ENCODE results near the gene ITGA5. TPM values are rescaled to one million over a fixed set of nuclear protein-coding genes. Genes with fewer than 3 reads are reported as not detected.

ITGA5 gene
- total RNA-seq: 100 to 1,000 TPM in 1 of 4 donors, 10 to 100 TPM in 3; 37.7 to 217 (median 73.0) TPM

GRCh38 chr12:54419088-54419887 is at the start of gene ITGA5:
TSS of gene ITGA5 (minus strand) at chr12:54419266. CDS start at chr12:54419198, 68 bp downstream.
- intact Hi-C loops (cut with DNase I; ENCODE audit: low total_unique reads) (no loop called here), in situ Hi-C loops (cut with MboI; ENCODE audit: low pct_ligation_motif_present in 1 of 4, low pct_unique_long_range_greater_than_20kb in 1 of 4, low sequenced_read_pairs in 3 of 4) (no loop called here)
- H3K9me3 ChIP-seq: no peaks in the 10 kb centered on the region
- 7% methylated on average over 39 of the region's 46 CpGs; no CpG with 5 or more reads in 1 of the 2 donors for WGBS, 2 donors (ENCODE audit: low coverage in 1 of 2)
- TF ChIP-seq POLR2AphosphoS5 (IDR thresholded peaks at IDR 0.05): peak; percentile 86 to 93 (median 91)
- no peak for TF ChIP-seq EP300 (IDR thresholded peaks at IDR 0.05; ENCODE audit: low read depth)
- TF ChIP-seq POLR2A (IDR thresholded peaks at IDR 0.05): peak; percentile 74
- H3K4me1 ChIP-seq: peaks cover 3 to 77% (median 17%) of the 10 kb centered on the region in 4 donors
- peak within 1 kb of the TSS; percentile 85 to 97 (median 94) for H3K27ac ChIP-seq
- H3K36me3 ChIP-seq: no peaks in the 10 kb centered on the region
- H3K4me3 ChIP-seq: peak within 1 kb of the TSS; percentile 48 to 98 (median 68)
- DNase-seq: peak; percentile 73
- H3K27me3 ChIP-seq: peaks cover 49% of the 10 kb centered on the region

GRCh38 chr12:54465857-54466523 is 46.9 kb upstream of the ITGA5 start:
- Histone ChIP-seq H3K27me3 (peaks cover 25% of the 10 kb centered on the region), H3K4me3 (no peak overlapping the region)
- DNase-seq: no peak

GRCh38 chr12:54463484-54463883 is 44.4 kb upstream of the ITGA5 start:
- DNase-seq: no peak
- no peaks in the 10 kb centered on the region for H3K9me3 ChIP-seq
- peaks cover 30% of the 10 kb centered on the region for H3K27me3 ChIP-seq
- 52 to 55% methylated on average over 3 of the region's 3 CpGs for WGBS, 2 donors (ENCODE audit: low coverage in 1 of 2)
- no peaks in the 10 kb centered on the region for H3K36me3 ChIP-seq
- no peaks in the 10 kb centered on the region for H3K4me1 ChIP-seq
- H3K27ac ChIP-seq: no peak overlapping the region
- TF ChIP-seq EP300 (IDR thresholded peaks at IDR 0.05; ENCODE audit: low read depth) (no peak), CTCF (IDR thresholded peaks at IDR 0.05) (no peak), POLR2A (IDR thresholded peaks at IDR 0.05) (no peak), POLR2AphosphoS5 (IDR thresholded peaks at IDR 0.05) (no peak)
- no peak overlapping the region for H3K4me3 ChIP-seq
- intact Hi-C loops (cut with DNase I; ENCODE audit: low total_unique reads): no loop called here
- in situ Hi-C loops (cut with MboI; ENCODE audit: low pct_ligation_motif_present in 1 of 4, low pct_unique_long_range_greater_than_20kb in 1 of 4, low sequenced_read_pairs in 3 of 4): no loop called here

More at GRCh38 chr12:54465857-54466523, 46.9 kb upstream of the ITGA5 start:
- Histone ChIP-seq H3K27ac (no peak overlapping the region), H3K9me3 (no peaks in the 10 kb centered on the region), H3K4me1 (no peaks in the 10 kb centered on the region), H3K36me3 (no peaks in the 10 kb centered on the region)
- intact Hi-C loops (cut with DNase I; ENCODE audit: low total_unique reads): no loop called here
- TF ChIP-seq CTCF (IDR thresholded peaks at IDR 0.05): no peak
- no peak for TF ChIP-seq EP300 (IDR thresholded peaks at IDR 0.05; ENCODE audit: low read depth)
- no peak for TF ChIP-seq POLR2A (IDR thresholded peaks at IDR 0.05)
- no peak for TF ChIP-seq POLR2AphosphoS5 (IDR thresholded peaks at IDR 0.05)
- 14 to 31% methylated on average over 1 of the region's 1 CpG for WGBS, 2 donors (ENCODE audit: low coverage in 1 of 2)
- in situ Hi-C loops (cut with MboI; ENCODE audit: low pct_ligation_motif_present in 1 of 4, low pct_unique_long_range_greater_than_20kb in 1 of 4, low sequenced_read_pairs in 3 of 4): no loop called here

GRCh38 chr12:54463034-54463433 is 44.0 kb upstream of the ITGA5 start:
- H3K27ac ChIP-seq: no peak overlapping the region
- in situ Hi-C loops (cut with MboI; ENCODE audit: low pct_ligation_motif_present in 1 of 4, low pct_unique_long_range_greater_than_20kb in 1 of 4, low sequenced_read_pairs in 3 of 4): no loop called here
- H3K4me1 ChIP-seq: no peaks in the 10 kb centered on the region
- peaks cover 30% of the 10 kb centered on the region for H3K27me3 ChIP-seq
- no peaks in the 10 kb centered on the region for H3K36me3 ChIP-seq
- H3K9me3 ChIP-seq: no peaks in the 10 kb centered on the region
- no peak for DNase-seq
- WGBS, 2 donors (ENCODE audit: low coverage in 1 of 2): 58% methylated on average over 2 of the region's 2 CpGs; no CpG with 5 or more reads in 1 of the 2 donors
- TF ChIP-seq POLR2A (IDR thresholded peaks at IDR 0.05): no peak
- TF ChIP-seq POLR2AphosphoS5 (IDR thresholded peaks at IDR 0.05): peak in 1 of 3 donors; percentile 52
- no peak overlapping the region for H3K4me3 ChIP-seq
- intact Hi-C loops (cut with DNase I; ENCODE audit: low total_unique reads): no loop called here

Data from transverse colon (tissue), 4 donors.